Mesenchymal stem cell (in vitro differentiated cells and primary cell): ENCODE results near the gene CAMK2D.

Source experiments
- DNase-seq: peaks from one replicate; pipeline ENCODE4 v3.0.0-alpha.2; 2013
- H2AFZ ChIP-seq: one replicate; pipeline ENCODE4 v1.6.1; 2013; ENCODE audit warnings: low read depth, mild to moderate bottlenecking, control low read depth, inconsistent platforms, low read length, moderate library complexity
- H2AK5ac ChIP-seq: 2 replicates; pipeline ENCODE4 v1.6.1; 2013; ENCODE audit warnings: low read length, moderate library complexity, mild to moderate bottlenecking, inconsistent platforms; ENCODE audit not compliant: severe bottlenecking
- H2BK120ac ChIP-seq: one replicate; pipeline ENCODE4 v1.6.1; 2013; ENCODE audit warnings: low read depth, mild to moderate bottlenecking, inconsistent platforms, low read length, moderate library complexity
- H2BK12ac ChIP-seq, 2 experiments: one replicate each; pipeline ENCODE4 v1.6.1; 2013; ENCODE audit warnings: inconsistent platforms in 2 of 2, low read length in 2 of 2, mild to moderate bottlenecking in 2 of 2, moderate library complexity in 2 of 2, control low read depth in 1 of 2
- H2BK15ac ChIP-seq: one replicate; pipeline ENCODE4 v1.6.1; 2013; ENCODE audit warnings: mild to moderate bottlenecking, low read depth, inconsistent platforms; ENCODE audit not compliant: poor library complexity, severe bottlenecking
- H2BK5ac ChIP-seq: 2 replicates; pipeline ENCODE4 v1.6.1; 2013; ENCODE audit warnings: low read depth, mild to moderate bottlenecking, low read length, control low read depth, inconsistent platforms; ENCODE audit not compliant: poor library complexity, severe bottlenecking
- H3K14ac ChIP-seq, 2 experiments: one replicate each; pipeline ENCODE4 v1.6.1; 2013; ENCODE audit warnings: inconsistent platforms in 2 of 2, low read length in 2 of 2, control low read depth in 1 of 2, mild to moderate bottlenecking in 1 of 2, moderate library complexity in 1 of 2
- H3K18ac ChIP-seq, 2 experiments: one replicate each; pipeline ENCODE4 v1.6.1; 2013; ENCODE audit warnings: inconsistent platforms in 2 of 2, low read length in 2 of 2, control low read depth in 1 of 2, low read depth in 1 of 2, mild to moderate bottlenecking in 1 of 2
- H3K23ac ChIP-seq, 2 experiments: one replicate each; pipeline ENCODE4 v1.6.1; 2013; ENCODE audit warnings: inconsistent platforms in 2 of 2, low read length in 2 of 2, mild to moderate bottlenecking in 2 of 2, moderate library complexity in 2 of 2, control low read depth in 1 of 2
- H3K27ac ChIP-seq: 2 replicates; pipeline ENCODE4 v1.5.1; 2013; ENCODE audit warnings: mild to moderate bottlenecking, moderate library complexity, low read length, control low read depth, inconsistent platforms; ENCODE audit not compliant: poor library complexity, severe bottlenecking
- H3K27me3 ChIP-seq, 2 experiments: 2 replicates each; pipeline versions ENCODE4 v1.6.1 to v1.7.0; 2013; ENCODE audit warnings: low read length in 2 of 2, mild to moderate bottlenecking in 2 of 2, moderate library complexity in 2 of 2, control low read depth in 1 of 2, inconsistent platforms in 1 of 2; ENCODE audit not compliant: control insufficient read depth in 1 of 2, insufficient read depth in 1 of 2
- H3K36me3 ChIP-seq, 2 experiments: 2 replicates each; pipeline versions ENCODE4 v1.6.1 to v1.7.0; 2013; ENCODE audit warnings: low read length in 2 of 2, control low read depth in 1 of 2, inconsistent platforms in 1 of 2, low read depth in 1 of 2, mild to moderate bottlenecking in 1 of 2; ENCODE audit not compliant: insufficient read depth in 2 of 2, control insufficient read depth in 1 of 2
- H3K4ac ChIP-seq, 2 experiments: one replicate each; pipeline ENCODE4 v1.6.1; 2013; ENCODE audit warnings: inconsistent platforms in 2 of 2, low read length in 2 of 2, mild to moderate bottlenecking in 2 of 2, moderate library complexity in 2 of 2, control low read depth in 1 of 2, low read depth in 1 of 2
- H3K4me1 ChIP-seq: 2 replicates; pipeline ENCODE4 v1.6.1; 2013; ENCODE audit warnings: low read depth, low read length, control low read depth; ENCODE audit not compliant: control insufficient read depth, insufficient read depth
- H3K4me2 ChIP-seq: 2 replicates; pipeline ENCODE4 v1.6.1; 2013; ENCODE audit warnings: low read length, mild to moderate bottlenecking, inconsistent platforms; ENCODE audit not compliant: poor library complexity, severe bottlenecking
- H3K4me3 ChIP-seq, 2 experiments: 2 replicates each; pipeline versions ENCODE4 v1.5.1 to v1.7.0; 2013; ENCODE audit warnings: low read length in 2 of 2, mild to moderate bottlenecking in 2 of 2, control low read depth in 1 of 2, low read depth in 1 of 2; ENCODE audit not compliant: insufficient read depth in 1 of 2
- H3K79me1 ChIP-seq: replicated peaks from 2 replicates; pipeline ENCODE4 v1.6.1; 2013; ENCODE audit warnings: mild to moderate bottlenecking, control low read depth, low read length, inconsistent platforms; ENCODE audit not compliant: poor library complexity, severe bottlenecking
- H3K9ac ChIP-seq: 2 replicates; pipeline ENCODE4 v1.7.0; 2013; ENCODE audit warnings: mild to moderate bottlenecking, low read length, moderate library complexity
- H3K9me3 ChIP-seq: 2 replicates; pipeline ENCODE4 v1.7.0; 2013; ENCODE audit warnings: mild to moderate bottlenecking, low read length; ENCODE audit not compliant: control insufficient read depth
- H4K8ac ChIP-seq: one replicate; pipeline ENCODE4 v1.6.1; 2013; ENCODE audit warnings: inconsistent platforms, mild to moderate bottlenecking, low read length, moderate library complexity
- H4K91ac ChIP-seq: one replicate; pipeline ENCODE4 v1.6.1; 2013; ENCODE audit warnings: mild to moderate bottlenecking, low read length, inconsistent platforms
- WGBS: methylation state at CpG from one replicate; pipeline ENCODE4 v1.1.7; 2013; ENCODE audit warnings: mixed read lengths; 5-methylcytosine and 5-hydroxymethylcytosine counted together

The CAMK2D gene

GRCh38 chr4:113635739-113636437 lies 125.7 kb downstream of the CAMK2D start:
- 93% methylated on average over 3 of the region's 3 CpGs for WGBS
- Histone ChIP-seq H3K36me3 (peaks cover 0 to 32% of the 10 kb centered on the region in 2 experiments), H2AK5ac (peak overlapping the region; percentile 86), H4K91ac (no peak overlapping the region), H3K23ac (no peak overlapping the region), H3K27ac (peak overlapping the region; percentile 54), H3K4me2 (no peak overlapping the region), H4K8ac (no peak overlapping the region), H3K14ac (no peak overlapping the region), H3K9me3 (no peaks in the 10 kb centered on the region), H2BK12ac (no peak overlapping the region), H3K4me3 (no peak overlapping the region), H3K4ac (no peak overlapping the region), H3K27me3 (no peaks in the 10 kb centered on the region), H3K79me1 (peaks cover 11% of the 10 kb centered on the region), H3K9ac (no peak overlapping the region), H2BK15ac (no peak overlapping the region), H2BK120ac (no peak overlapping the region), H2BK5ac (no peak overlapping the region), H3K18ac (no peak overlapping the region), H3K4me1 (peaks cover 8% of the 10 kb centered on the region), H2AFZ (no peak overlapping the region)
- no peak for DNase-seq

GRCh38 chr4:113634081-113634969 lies 127.2 kb downstream of the CAMK2D start:
- H3K79me1 ChIP-seq, result peaks cover 13% of the 10 kb centered on the region
- H3K27ac ChIP-seq, result no peak overlapping the region
- H3K23ac ChIP-seq, result no peak overlapping the region
- no peaks in the 10 kb centered on the region for H3K9me3 ChIP-seq
- no peak overlapping the region for H3K9ac ChIP-seq
- H2BK15ac ChIP-seq, result no peak overlapping the region
- H3K27me3 ChIP-seq, result no peaks in the 10 kb centered on the region
- H2BK5ac ChIP-seq, result no peak overlapping the region
- 100% methylated on average over 1 of the region's 3 CpGs for WGBS
- no peak overlapping the region for H2BK12ac ChIP-seq
- no peak overlapping the region for H4K91ac ChIP-seq
- DNase-seq, result no peak
- peaks cover 6% of the 10 kb centered on the region for H3K4me1 ChIP-seq
- no peak overlapping the region for H3K18ac ChIP-seq
- H3K36me3 ChIP-seq, result peaks cover 0 to 25% of the 10 kb centered on the region in 2 experiments
- H2AK5ac ChIP-seq, result no peak overlapping the region
- no peak overlapping the region for H3K4ac ChIP-seq
- H4K8ac ChIP-seq, result no peak overlapping the region
- no peak overlapping the region for H2BK120ac ChIP-seq
- H3K4me3 ChIP-seq, result no peak overlapping the region
- H3K14ac ChIP-seq, result no peak overlapping the region
- H2AFZ ChIP-seq, result no peak overlapping the region
- no peak overlapping the region for H3K4me2 ChIP-seq

- no peak overlapping the region for H3K4ac ChIP-seq
- H3K36me3 ChIP-seq, result peaks cover 0 to 25% of the 10 kb centered on the region in 2 experiments
- H3K4me2 ChIP-seq, result no peak overlapping the region
- H3K9ac ChIP-seq, result no peak overlapping the region
- no peak overlapping the region for H3K4me3 ChIP-seq
- H3K23ac ChIP-seq, result no peak overlapping the region
- H2BK120ac ChIP-seq, result no peak overlapping the region
- no peak overlapping the region for H2AK5ac ChIP-seq
- H3K4me1 ChIP-seq, result peaks cover 5% of the 10 kb centered on the region
- H2BK15ac ChIP-seq, result no peak overlapping the region
- no peak for DNase-seq
- H2BK12ac ChIP-seq, result no peak overlapping the region
- no peaks in the 10 kb centered on the region for H3K9me3 ChIP-seq
- H3K14ac ChIP-seq, result no peak overlapping the region
- no peaks in the 10 kb centered on the region for H3K27me3 ChIP-seq
- no peak overlapping the region for H2BK5ac ChIP-seq
- no peak overlapping the region for H4K91ac ChIP-seq
- peaks cover 12% of the 10 kb centered on the region for H3K79me1 ChIP-seq
- H4K8ac ChIP-seq, result no peak overlapping the region
- no peak overlapping the region for H3K18ac ChIP-seq
- H2AFZ ChIP-seq, result no peak overlapping the region
- H3K27ac ChIP-seq, result no peak overlapping the region
Measured at GRCh38 chr4:113633467-113633866, 128.1 kb downstream of the CAMK2D start.

- Histone ChIP-seq H3K79me1 (peaks cover 12% of the 10 kb centered on the region), H4K8ac (no peak overlapping the region), H2BK120ac (no peak overlapping the region), H2BK12ac (no peak overlapping the region), H3K18ac (no peak overlapping the region), H2AK5ac (no peak overlapping the region), H3K27me3 (no peaks in the 10 kb centered on the region), H3K36me3 (peaks cover 0 to 42% of the 10 kb centered on the region in 2 experiments), H3K9ac (no peak overlapping the region), H3K4me3 (no peak overlapping the region), H2BK5ac (no peak overlapping the region), H4K91ac (no peak overlapping the region), H2BK15ac (no peak overlapping the region), H3K9me3 (no peaks in the 10 kb centered on the region), H3K4me2 (no peak overlapping the region), H3K4ac (no peak overlapping the region), H3K14ac (no peak overlapping the region), H2AFZ (no peak overlapping the region), H3K27ac (no peak overlapping the region), H3K23ac (no peak overlapping the region), H3K4me1 (peaks cover 1% of the 10 kb centered on the region)
- WGBS, result no CpG with 5 or more reads among the region's 1 CpG
- DNase-seq, result no peak
Measured at GRCh38 chr4:113628711-113629110, 132.8 kb downstream of the CAMK2D start.
